ENCODE data around the gene GSE1.

DNA sequence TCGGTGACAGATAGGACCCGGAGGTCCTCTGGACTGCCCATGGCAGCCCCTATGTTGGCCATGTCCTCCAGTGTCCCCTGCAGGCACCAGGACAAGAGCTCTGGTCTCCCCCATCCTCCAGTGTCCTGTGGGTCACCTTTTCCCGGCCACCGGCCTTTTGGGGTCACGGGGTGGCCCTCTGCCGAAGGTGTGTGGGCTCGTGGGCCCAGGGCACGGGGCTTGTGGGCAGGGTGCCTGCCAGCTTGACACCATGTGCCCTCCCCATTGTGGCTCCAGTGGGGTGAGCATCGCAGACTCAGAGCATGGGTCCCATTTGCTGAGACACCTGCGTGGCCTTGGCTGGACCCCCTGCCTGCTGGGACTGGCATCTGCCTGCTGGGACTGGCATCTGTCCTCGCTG, 18.1 kb downstream of the GSE1 start:
- TF ChIP-seq POLR2A (IDR thresholded peaks at IDR 0.05; ENCODE audit: low read depth, low read length) (no peak), POLR2AphosphoS5 (IDR thresholded peaks at IDR 0.05; ENCODE audit: low read depth, low read length) (no peak), POU2F2 (IDR thresholded peaks at IDR 0.05; ENCODE audit: low read depth, low read length) (no peak), SPI1 (IDR thresholded peaks at IDR 0.05; ENCODE audit: low read depth, low read length) (no peak), PAX5 (IDR thresholded peaks at IDR 0.05; ENCODE audit: insufficient read depth, low read length, severe bottlenecking) (no peak), TAF1 (IDR thresholded peaks at IDR 0.05; ENCODE audit: low read depth, low read length) (no peak)
